Measurements from ENCODE around the gene SLC38A3.

Gene SLC38A3

GRCh38 chr3:50255251-50255615, 50.2 kb downstream of the SLC38A3 start:
- no peaks in the 10 kb centered on the region for H3K9me3 ChIP-seq (ENCODE audit: control insufficient read depth, low read length)
- H3K27me3 ChIP-seq (ENCODE audit: control insufficient read depth in 1 of 2, insufficient read depth in 1 of 2, low read length in 2 of 2): no peaks in the 10 kb centered on the region
- H4K91ac ChIP-seq (ENCODE audit: low read length): no peak overlapping the region
- H3K9ac ChIP-seq (ENCODE audit: low read length): peak overlapping the region; percentile 38
- peaks cover 48% of the 10 kb centered on the region for H3K4me1 ChIP-seq (ENCODE audit: control insufficient read depth, insufficient read depth, low read depth, low read length)
- H3K4me2 ChIP-seq (ENCODE audit: low read length, poor library complexity, severe bottlenecking): no peak overlapping the region
- peaks cover 80 to 90% of the 10 kb centered on the region in 2 experiments for H3K36me3 ChIP-seq (ENCODE audit: control insufficient read depth in 1 of 2, insufficient read depth in 2 of 2, low read depth in 1 of 2, low read length in 2 of 2)
- no peak overlapping the region for H2BK5ac ChIP-seq (ENCODE audit: low read depth, low read length, poor library complexity, severe bottlenecking)
- no peak overlapping the region for H3K4me3 ChIP-seq (ENCODE audit: insufficient read depth in 1 of 2, low read depth in 1 of 2, low read length in 2 of 2)
- H2BK120ac ChIP-seq (ENCODE audit: low read depth, low read length): no peak overlapping the region
- H3K27ac ChIP-seq (ENCODE audit: low read length, poor library complexity, severe bottlenecking): peak overlapping the region; percentile 36
- WGBS: 93% methylated on average over 9 of the region's 9 CpGs
- H2BK15ac ChIP-seq (ENCODE audit: low read depth, poor library complexity, severe bottlenecking): no peak overlapping the region
- no peak overlapping the region for H3K23ac ChIP-seq (ENCODE audit: low read length in 2 of 2)
- no peak overlapping the region for H3K4ac ChIP-seq (ENCODE audit: low read depth in 1 of 2, low read length in 2 of 2)
- H2AK5ac ChIP-seq (ENCODE audit: low read length, severe bottlenecking): peak overlapping the region; percentile 27
- H3K14ac ChIP-seq (ENCODE audit: low read length in 2 of 2): no peak overlapping the region
- peaks cover 17% of the 10 kb centered on the region for H3K79me1 ChIP-seq (replicated peaks; ENCODE audit: low read length, poor library complexity, severe bottlenecking)
- H2BK12ac ChIP-seq (ENCODE audit: low read length in 2 of 2): no peak overlapping the region
- no peak overlapping the region for H3K18ac ChIP-seq (ENCODE audit: low read depth in 1 of 2, low read length in 2 of 2)
- no peak for DNase-seq
- no peak overlapping the region for H2AFZ ChIP-seq (ENCODE audit: low read depth, low read length)
- no peak overlapping the region for H4K8ac ChIP-seq (ENCODE audit: low read length)

- Histone ChIP-seq H3K4me1 (ENCODE audit: control insufficient read depth, insufficient read depth, low read depth, low read length) (peaks cover 49% of the 10 kb centered on the region), H3K9me3 (ENCODE audit: control insufficient read depth, low read length) (no peaks in the 10 kb centered on the region), H3K79me1 (replicated peaks; ENCODE audit: low read length, poor library complexity, severe bottlenecking) (peaks cover 19% of the 10 kb centered on the region), H3K36me3 (ENCODE audit: control insufficient read depth in 1 of 2, insufficient read depth in 2 of 2, low read depth in 1 of 2, low read length in 2 of 2) (peaks cover 66 to 73% of the 10 kb centered on the region in 2 experiments), H3K27me3 (ENCODE audit: control insufficient read depth in 1 of 2, insufficient read depth in 1 of 2, low read length in 2 of 2) (no peaks in the 10 kb centered on the region), H3K4me2 (ENCODE audit: low read length, poor library complexity, severe bottlenecking) (no peak overlapping the region), H3K4me3 (ENCODE audit: insufficient read depth in 1 of 2, low read depth in 1 of 2, low read length in 2 of 2) (no peak overlapping the region), H3K14ac (ENCODE audit: low read length in 2 of 2) (no peak overlapping the region), H4K8ac (ENCODE audit: low read length) (no peak overlapping the region), H3K23ac (ENCODE audit: low read length in 2 of 2) (no peak overlapping the region), H2AK5ac (ENCODE audit: low read length, severe bottlenecking) (no peak overlapping the region), H2BK15ac (ENCODE audit: low read depth, poor library complexity, severe bottlenecking) (no peak overlapping the region), H3K27ac (ENCODE audit: low read length, poor library complexity, severe bottlenecking) (no peak overlapping the region), H2AFZ (ENCODE audit: low read depth, low read length) (no peak overlapping the region), H2BK5ac (ENCODE audit: low read depth, low read length, poor library complexity, severe bottlenecking) (no peak overlapping the region), H3K18ac (ENCODE audit: low read depth in 1 of 2, low read length in 2 of 2) (no peak overlapping the region), H3K4ac (ENCODE audit: low read depth in 1 of 2, low read length in 2 of 2) (no peak overlapping the region), H4K91ac (ENCODE audit: low read length) (no peak overlapping the region), H3K9ac (ENCODE audit: low read length) (no peak overlapping the region), H2BK120ac (ENCODE audit: low read depth, low read length) (no peak overlapping the region), H2BK12ac (ENCODE audit: low read length in 2 of 2) (no peak overlapping the region)
- DNase-seq: no peak
- 93% methylated on average over 20 of the region's 20 CpGs for WGBS
Measured at GRCh38 chr3:50256978-50257890, 52.2 kb downstream of the SLC38A3 start.

DNA sequence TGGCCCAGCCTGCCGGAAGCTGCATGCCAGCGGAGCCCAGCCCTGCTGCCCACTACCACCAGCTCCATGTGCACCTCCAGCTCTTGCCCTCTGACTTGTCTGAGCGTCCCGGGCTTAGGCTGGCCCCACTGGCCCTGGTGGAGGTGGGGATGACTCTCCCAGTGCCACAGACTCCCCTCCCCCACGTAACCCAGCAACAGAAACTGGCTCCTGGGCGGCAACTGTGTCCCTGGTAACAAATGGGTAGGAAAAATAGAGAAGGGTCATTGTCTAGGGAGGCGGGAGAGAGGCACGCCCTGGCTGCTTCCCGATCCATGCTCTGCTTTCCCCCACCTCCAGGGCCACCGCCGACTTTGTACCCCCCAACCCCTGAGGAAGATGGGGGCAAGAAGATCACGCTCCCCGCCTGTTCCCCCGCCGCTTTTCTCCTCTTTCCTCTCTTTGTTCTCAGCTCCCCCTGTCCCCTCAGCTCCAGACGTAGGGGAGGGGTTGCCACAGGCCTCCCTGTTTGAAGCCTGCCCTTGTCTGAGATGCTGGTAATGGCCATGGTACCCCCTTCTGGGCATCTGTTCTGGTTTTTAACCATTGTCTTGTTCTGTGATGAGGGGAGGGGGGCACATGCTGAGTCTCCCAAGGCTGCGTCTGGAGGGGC, 53.1 kb downstream of the SLC38A3 start:
- Histone ChIP-seq H2BK12ac (ENCODE audit: low read length in 2 of 2) (no peak overlapping the region), H3K9me3 (ENCODE audit: control insufficient read depth, low read length) (no peaks in the 10 kb centered on the region), H2BK5ac (ENCODE audit: low read depth, low read length, poor library complexity, severe bottlenecking) (no peak overlapping the region), H2BK15ac (ENCODE audit: low read depth, poor library complexity, severe bottlenecking) (peak overlapping the region; percentile 9), H3K36me3 (ENCODE audit: control insufficient read depth in 1 of 2, insufficient read depth in 2 of 2, low read depth in 1 of 2, low read length in 2 of 2) (peaks cover 58 to 64% of the 10 kb centered on the region in 2 experiments), H3K4me3 (ENCODE audit: insufficient read depth in 1 of 2, low read depth in 1 of 2, low read length in 2 of 2) (no peak overlapping the region), H3K4me1 (ENCODE audit: control insufficient read depth, insufficient read depth, low read depth, low read length) (peaks cover 50% of the 10 kb centered on the region), H3K4me2 (ENCODE audit: low read length, poor library complexity, severe bottlenecking) (no peak overlapping the region), H3K27ac (ENCODE audit: low read length, poor library complexity, severe bottlenecking) (no peak overlapping the region), H3K27me3 (ENCODE audit: control insufficient read depth in 1 of 2, insufficient read depth in 1 of 2, low read length in 2 of 2) (no peaks in the 10 kb centered on the region), H2BK120ac (ENCODE audit: low read depth, low read length) (no peak overlapping the region), H3K79me1 (replicated peaks; ENCODE audit: low read length, poor library complexity, severe bottlenecking) (peaks cover 19% of the 10 kb centered on the region), H3K4ac (ENCODE audit: low read depth in 1 of 2, low read length in 2 of 2) (no peak overlapping the region), H3K14ac (ENCODE audit: low read length in 2 of 2) (no peak overlapping the region), H2AK5ac (ENCODE audit: low read length, severe bottlenecking) (no peak overlapping the region), H3K23ac (ENCODE audit: low read length in 2 of 2) (no peak overlapping the region), H4K8ac (ENCODE audit: low read length) (no peak overlapping the region), H2AFZ (ENCODE audit: low read depth, low read length) (no peak overlapping the region), H3K9ac (ENCODE audit: low read length) (no peak overlapping the region), H3K18ac (ENCODE audit: low read depth in 1 of 2, low read length in 2 of 2) (no peak overlapping the region), H4K91ac (ENCODE audit: low read length) (no peak overlapping the region)
- DNase-seq: no peak
- WGBS: 96% methylated on average over 15 of the region's 17 CpGs

- Histone ChIP-seq H3K27ac (ENCODE audit: low read length, poor library complexity, severe bottlenecking) (no peak overlapping the region), H3K4me3 (ENCODE audit: insufficient read depth in 1 of 2, low read depth in 1 of 2, low read length in 2 of 2) (no peak overlapping the region), H3K27me3 (ENCODE audit: control insufficient read depth in 1 of 2, insufficient read depth in 1 of 2, low read length in 2 of 2) (no peaks in the 10 kb centered on the region), H3K9ac (ENCODE audit: low read length) (peak overlapping the region; percentile 91), H2BK15ac (ENCODE audit: low read depth, poor library complexity, severe bottlenecking) (no peak overlapping the region), H2AK5ac (ENCODE audit: low read length, severe bottlenecking) (peak overlapping the region; percentile 50), H3K4me1 (ENCODE audit: control insufficient read depth, insufficient read depth, low read depth, low read length) (peaks cover 53% of the 10 kb centered on the region), H3K4me2 (ENCODE audit: low read length, poor library complexity, severe bottlenecking) (no peak overlapping the region), H4K91ac (ENCODE audit: low read length) (no peak overlapping the region), H3K14ac (ENCODE audit: low read length in 2 of 2) (no peak overlapping the region), H3K18ac (ENCODE audit: low read depth in 1 of 2, low read length in 2 of 2) (no peak overlapping the region), H4K8ac (ENCODE audit: low read length) (no peak overlapping the region), H3K36me3 (ENCODE audit: control insufficient read depth in 1 of 2, insufficient read depth in 2 of 2, low read depth in 1 of 2, low read length in 2 of 2) (peaks cover 52 to 56% of the 10 kb centered on the region in 2 experiments), H3K79me1 (replicated peaks; ENCODE audit: low read length, poor library complexity, severe bottlenecking) (peaks cover 21% of the 10 kb centered on the region), H3K23ac (ENCODE audit: low read length in 2 of 2) (no peak overlapping the region), H2BK12ac (ENCODE audit: low read length in 2 of 2) (no peak overlapping the region), H2BK120ac (ENCODE audit: low read depth, low read length) (no peak overlapping the region), H2AFZ (ENCODE audit: low read depth, low read length) (no peak overlapping the region), H2BK5ac (ENCODE audit: low read depth, low read length, poor library complexity, severe bottlenecking) (no peak overlapping the region), H3K4ac (ENCODE audit: low read depth in 1 of 2, low read length in 2 of 2) (no peak overlapping the region), H3K9me3 (ENCODE audit: control insufficient read depth, low read length) (no peaks in the 10 kb centered on the region)
- DNase-seq: no peak
- WGBS: 90% methylated on average over 16 of the region's 16 CpGs
Measured at GRCh38 chr3:50258979-50259378, 53.9 kb downstream of the SLC38A3 start.

All from mesenchymal stem cell (in vitro differentiated cells and primary cell).